ENCODE measurements around the gene FAM118B. TPM values are rescaled to one million over a fixed set of nuclear protein-coding genes. Genes with fewer than 3 reads are reported as not detected.

The FAM118B gene
- total RNA-seq, 1 donor from 2014 or later, result 28.3 TPM

DNA sequence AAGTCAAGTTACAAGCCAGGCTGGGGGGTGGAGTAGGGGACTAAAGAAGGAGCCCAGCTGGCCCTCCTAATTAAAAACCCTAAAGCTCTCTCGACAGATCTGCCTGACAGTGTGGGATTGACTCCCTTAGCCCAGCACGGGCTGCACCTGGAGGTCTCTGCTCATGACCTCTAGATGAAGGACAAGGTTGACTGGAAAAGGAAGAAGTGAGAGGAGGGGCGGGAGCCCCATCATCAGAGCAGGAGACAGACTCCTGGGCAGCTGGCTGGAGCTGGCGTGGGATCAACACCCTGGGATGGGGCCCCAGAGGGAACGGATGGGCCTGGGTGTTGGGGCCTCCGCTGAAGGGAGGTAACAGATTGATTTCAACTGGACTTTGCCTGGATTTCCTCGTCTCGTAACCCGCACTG, 46.3 kb upstream of the FAM118B start:
- no peak overlapping the region for H3K9ac ChIP-seq (ENCODE audit: low read length)
- no peaks in the 10 kb centered on the region for H4K20me1 ChIP-seq (ENCODE audit: insufficient read depth, low read length)
- H3K27me3 Mint-ChIP-seq (ENCODE audit: low read depth, unreplicated experiment), result peaks cover 16% of the 10 kb centered on the region
- H3K4me3 Mint-ChIP-seq (ENCODE audit: unreplicated experiment), result no peak overlapping the region
- H3K27me3 ChIP-seq (ENCODE audit: insufficient read depth, low read length), result peaks cover 2% of the 10 kb centered on the region
- H3K9me3 ChIP-seq (ENCODE audit: insufficient read depth, low read depth, low read length), result no peaks in the 10 kb centered on the region
- H3K9me3 Mint-ChIP-seq (ENCODE audit: unreplicated experiment), result no peaks in the 10 kb centered on the region
- H3K79me2 ChIP-seq (ENCODE audit: insufficient read depth, low read length), result no peaks in the 10 kb centered on the region
- peaks cover 3% of the 10 kb centered on the region for H3K4me1 Mint-ChIP-seq (ENCODE audit: low read depth, unreplicated experiment)
- no peak overlapping the region for H3K4me3 ChIP-seq (ENCODE audit: insufficient read depth, low read depth, low read length)
- DNase-seq (ENCODE audit: low read depth), result no peak
- TF ChIP-seq EZH2 (IDR thresholded peaks at IDR 0.05; ENCODE audit: insufficient read depth, low read length), result no peak
- TF ChIP-seq, protein P1, sequence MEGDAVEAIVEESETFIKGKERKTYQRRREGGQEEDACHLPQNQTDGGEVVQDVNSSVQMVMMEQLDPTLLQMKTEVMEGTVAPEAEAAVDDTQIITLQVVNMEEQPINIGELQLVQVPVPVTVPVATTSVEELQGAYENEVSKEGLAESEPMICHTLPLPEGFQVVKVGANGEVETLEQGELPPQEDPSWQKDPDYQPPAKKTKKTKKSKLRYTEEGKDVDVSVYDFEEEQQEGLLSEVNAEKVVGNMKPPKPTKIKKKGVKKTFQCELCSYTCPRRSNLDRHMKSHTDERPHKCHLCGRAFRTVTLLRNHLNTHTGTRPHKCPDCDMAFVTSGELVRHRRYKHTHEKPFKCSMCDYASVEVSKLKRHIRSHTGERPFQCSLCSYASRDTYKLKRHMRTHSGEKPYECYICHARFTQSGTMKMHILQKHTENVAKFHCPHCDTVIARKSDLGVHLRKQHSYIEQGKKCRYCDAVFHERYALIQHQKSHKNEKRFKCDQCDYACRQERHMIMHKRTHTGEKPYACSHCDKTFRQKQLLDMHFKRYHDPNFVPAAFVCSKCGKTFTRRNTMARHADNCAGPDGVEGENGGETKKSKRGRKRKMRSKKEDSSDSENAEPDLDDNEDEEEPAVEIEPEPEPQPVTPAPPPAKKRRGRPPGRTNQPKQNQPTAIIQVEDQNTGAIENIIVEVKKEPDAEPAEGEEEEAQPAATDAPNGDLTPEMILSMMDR (IDR thresholded peaks at IDR 0.05; ENCODE audit: insufficient read depth, low read depth, low read length), result no peak
- H3K27ac Mint-ChIP-seq (ENCODE audit: unreplicated experiment), result no peak overlapping the region
- no peaks in the 10 kb centered on the region for H3K36me3 Mint-ChIP-seq (ENCODE audit: low read depth, unreplicated experiment)
- H3K36me3 ChIP-seq (ENCODE audit: insufficient read depth, low read length), result no peaks in the 10 kb centered on the region
- H3K4me1 ChIP-seq (ENCODE audit: insufficient read depth, low read length), result peaks cover 15% of the 10 kb centered on the region
- FAIRE-seq, result no peak
- no peak overlapping the region for H3K4me2 ChIP-seq (ENCODE audit: low read length)
- no peak overlapping the region for H3K27ac ChIP-seq (ENCODE audit: low read depth, low read length)
- no peak overlapping the region for H2AFZ ChIP-seq (ENCODE audit: low read depth, low read length)

DNA sequence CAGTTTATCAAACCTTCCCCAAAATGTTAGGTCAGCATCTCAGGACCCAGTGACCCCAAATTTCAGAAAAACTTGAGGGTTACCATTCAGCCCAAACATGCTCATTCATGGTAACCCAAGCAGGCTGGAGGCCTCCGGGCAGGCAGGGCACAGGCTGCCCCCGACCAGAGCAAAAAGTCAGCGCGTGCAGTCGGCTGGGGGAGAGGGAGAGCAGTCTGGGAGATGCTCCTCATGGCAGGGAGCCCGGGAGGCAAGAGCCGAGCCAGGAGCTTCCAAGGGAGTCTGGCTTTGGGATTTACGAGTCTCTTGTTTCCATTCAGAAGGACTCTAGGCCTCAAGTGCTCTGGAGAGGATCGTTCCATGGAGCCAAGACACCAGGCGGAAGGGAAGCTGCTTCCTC, 45.8 kb upstream of the FAM118B start:
- Histone ChIP-seq H2AFZ (ENCODE audit: low read depth, low read length) (no peak overlapping the region), H3K27ac (ENCODE audit: low read depth, low read length) (no peak overlapping the region), H3K4me3 (ENCODE audit: insufficient read depth, low read depth, low read length) (no peak overlapping the region), H3K79me2 (ENCODE audit: insufficient read depth, low read length) (no peaks in the 10 kb centered on the region), H3K27me3 (ENCODE audit: insufficient read depth, low read length) (peaks cover 2% of the 10 kb centered on the region), H3K4me2 (ENCODE audit: low read length) (no peak overlapping the region), H3K9ac (ENCODE audit: low read length) (no peak overlapping the region), H3K36me3 (ENCODE audit: insufficient read depth, low read length) (no peaks in the 10 kb centered on the region), H3K4me1 (ENCODE audit: insufficient read depth, low read length) (peaks cover 15% of the 10 kb centered on the region), H3K9me3 (ENCODE audit: insufficient read depth, low read depth, low read length) (no peaks in the 10 kb centered on the region), H4K20me1 (ENCODE audit: insufficient read depth, low read length) (no peaks in the 10 kb centered on the region)
- Mint-ChIP-seq H3K27ac (ENCODE audit: unreplicated experiment) (no peak overlapping the region), H3K27me3 (ENCODE audit: low read depth, unreplicated experiment) (peaks cover 12% of the 10 kb centered on the region), H3K4me3 (ENCODE audit: unreplicated experiment) (no peak overlapping the region), H3K4me1 (ENCODE audit: low read depth, unreplicated experiment) (peaks cover 3% of the 10 kb centered on the region), H3K36me3 (ENCODE audit: low read depth, unreplicated experiment) (no peaks in the 10 kb centered on the region), H3K9me3 (ENCODE audit: unreplicated experiment) (no peaks in the 10 kb centered on the region)
- no peak for FAIRE-seq
- no peak for DNase-seq (ENCODE audit: low read depth)
- TF ChIP-seq, protein P1 (IDR thresholded peaks at IDR 0.05; ENCODE audit: insufficient read depth, low read depth, low read length), result no peak
- no peak for TF ChIP-seq EZH2 (IDR thresholded peaks at IDR 0.05; ENCODE audit: insufficient read depth, low read length)

DNA sequence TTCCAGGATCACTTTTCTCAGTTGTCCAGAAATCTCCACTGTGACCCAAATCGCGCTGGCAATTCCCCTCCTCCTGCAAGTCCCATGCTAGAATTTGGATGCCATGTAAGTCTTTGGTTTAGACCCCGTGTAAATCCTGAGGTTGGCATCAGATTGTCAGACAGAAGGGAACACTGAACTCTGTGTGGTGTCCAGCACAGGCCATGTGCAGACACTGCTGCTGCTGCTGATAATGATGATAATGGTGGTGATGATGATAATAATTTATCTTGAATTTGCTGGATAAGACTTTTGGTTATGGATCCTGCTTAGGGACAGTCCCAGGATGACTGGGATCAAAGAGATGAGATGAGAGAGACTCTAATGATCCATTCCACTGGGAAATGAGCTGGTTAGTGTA, 45.2 kb upstream of the FAM118B start:
- Histone ChIP-seq H3K4me2 (ENCODE audit: low read length) (no peak overlapping the region), H3K27me3 (ENCODE audit: insufficient read depth, low read length) (peaks cover 2% of the 10 kb centered on the region), H3K79me2 (ENCODE audit: insufficient read depth, low read length) (no peaks in the 10 kb centered on the region), H3K4me1 (ENCODE audit: insufficient read depth, low read length) (peaks cover 15% of the 10 kb centered on the region), H3K9ac (ENCODE audit: low read length) (no peak overlapping the region), H3K27ac (ENCODE audit: low read depth, low read length) (no peak overlapping the region), H4K20me1 (ENCODE audit: insufficient read depth, low read length) (no peaks in the 10 kb centered on the region), H3K9me3 (ENCODE audit: insufficient read depth, low read depth, low read length) (no peaks in the 10 kb centered on the region), H3K4me3 (ENCODE audit: insufficient read depth, low read depth, low read length) (no peak overlapping the region), H3K36me3 (ENCODE audit: insufficient read depth, low read length) (no peaks in the 10 kb centered on the region), H2AFZ (ENCODE audit: low read depth, low read length) (no peak overlapping the region)
- peaks cover 3% of the 10 kb centered on the region for H3K4me1 Mint-ChIP-seq (ENCODE audit: low read depth, unreplicated experiment)
- FAIRE-seq, result no peak
- no peak overlapping the region for H3K4me3 Mint-ChIP-seq (ENCODE audit: unreplicated experiment)
- peaks cover 13% of the 10 kb centered on the region for H3K27me3 Mint-ChIP-seq (ENCODE audit: low read depth, unreplicated experiment)
- peaks cover 1% of the 10 kb centered on the region for H3K9me3 Mint-ChIP-seq (ENCODE audit: unreplicated experiment)
- TF ChIP-seq EZH2 (IDR thresholded peaks at IDR 0.05; ENCODE audit: insufficient read depth, low read length), result no peak
- TF ChIP-seq, protein P1 (IDR thresholded peaks at IDR 0.05; ENCODE audit: insufficient read depth, low read depth, low read length), result no peak
- H3K36me3 Mint-ChIP-seq (ENCODE audit: low read depth, unreplicated experiment), result no peaks in the 10 kb centered on the region
- H3K27ac Mint-ChIP-seq (ENCODE audit: unreplicated experiment), result no peak overlapping the region
- no peak for DNase-seq (ENCODE audit: low read depth)

Measured in astrocyte (in vitro differentiated cells and primary cell).